A673 (cell line): ENCODE data around the gene MEGF10. TPM values are rescaled to one million over a fixed set of nuclear protein-coding genes. Genes with fewer than 3 reads are reported as not detected.

Experiments used
- BruUV-seq: library from RNA; stranded (reverse); fragments of 400-500 nt; replicated peaks from 2 replicates; lab custom pipeline; 2021; lab: Mats Ljungman, UMichigan
- CTCF ChIA-PET: fragments of 300-600 bp; sonication (Branson Sonifier 250); formaldehyde crosslinking; loops from one replicate; lab custom pipeline; 2022; ENCODE audit warnings: antibody characterized with exemption; lab: Charles Lee
- POLR2A ChIA-PET: fragments of 300-600 bp; sonication (Branson Sonifier 250); formaldehyde crosslinking; loops from one replicate; lab custom pipeline; 2022; ENCODE audit warnings: antibody characterized with exemption; ENCODE audit not compliant: low non-redundant PET; lab: Charles Lee
- DNase-seq: peaks from one replicate; pipeline ENCODE4 v3.0.0-alpha.2; 2015; ENCODE audit warnings: low spot score
- H3K27ac ChIP-seq: fragments of 200-600 bp; sonication (generic); 2 replicates; pipeline ENCODE4 v1.5.1; 2016; ENCODE audit warnings: mixed run types, low read depth, mild to moderate bottlenecking, mixed read lengths, antibody characterized with exemption, low read length; ENCODE audit not compliant: poor library complexity, severe bottlenecking
- H3K27me3 ChIP-seq: fragments of 200-600 bp; sonication (generic); replicated peaks from 2 replicates; pipeline ENCODE4 v1.6.1; 2017; ENCODE audit warnings: mixed run types, low read depth, mild to moderate bottlenecking, mixed read lengths, antibody characterized with exemption, low read length; ENCODE audit not compliant: insufficient read depth, poor library complexity
- H3K36me3 ChIP-seq: fragments of 200-600 bp; sonication (generic); 2 replicates; pipeline ENCODE4 v1.6.1; 2016; ENCODE audit warnings: mixed run types, mild to moderate bottlenecking, mixed read lengths, antibody characterized with exemption, low read length; ENCODE audit not compliant: insufficient read depth, poor library complexity, severe bottlenecking
- H3K4me1 ChIP-seq: fragments of 200-600 bp; sonication (generic); 2 replicates; pipeline ENCODE4 v1.6.1; 2017; ENCODE audit warnings: mixed run types, mild to moderate bottlenecking, mixed read lengths, antibody characterized with exemption, low read length; ENCODE audit not compliant: insufficient read depth, poor library complexity, severe bottlenecking
- H3K4me3 ChIP-seq: fragments of 200-600 bp; sonication (generic); 2 replicates; pipeline ENCODE4 v1.5.1; 2016; ENCODE audit warnings: low read depth, mixed run types, mild to moderate bottlenecking, mixed read lengths, low read length; ENCODE audit not compliant: poor library complexity, severe bottlenecking
- H3K9me3 ChIP-seq: fragments of 200-600 bp; sonication (generic); 2 replicates; pipeline ENCODE4 v1.6.1; 2016; ENCODE audit warnings: mixed run types, low read depth, mild to moderate bottlenecking, mixed read lengths, antibody characterized with exemption, low read length; ENCODE audit not compliant: poor library complexity, severe bottlenecking
- EZH2 ChIP-seq: fragments of 200-600 bp; sonication (generic); IDR thresholded peaks from 2 replicates; pipeline ENCODE4 v1.6.1; 2017; ENCODE audit warnings: borderline replicate concordance, low read depth, mild to moderate bottlenecking, mixed read lengths, antibody characterized with exemption, low read length; ENCODE audit not compliant: poor library complexity, severe bottlenecking
- intact Hi-C: fragments of 100-400 bp; cut with micrococcal nuclease; formaldehyde crosslinking; loops from one replicate; pipeline ENCODE4 v1.10.0; 2022; ENCODE audit not compliant: unreplicated experiment
- total RNA-seq: library from RNA; stranded (reverse); gene quantifications from 2 replicates; pipeline ENCODE4 v1.2.3, GENCODE V29; 2021
- TF ChIP-seq, protein P1 (sequence below): fragments of 300-800, 200-600 bp; sonication (generic); conservative IDR thresholded peaks from 2 replicates; pipeline ENCODE4 v1.5.1; 2017; ENCODE audit warnings: low read depth, mild to moderate bottlenecking, antibody characterized with exemption, low read length, moderate library complexity, mixed read lengths

Gene MEGF10
- total RNA-seq, 1 experiment from 2014 or later, result 0.71 TPM

DNA sequence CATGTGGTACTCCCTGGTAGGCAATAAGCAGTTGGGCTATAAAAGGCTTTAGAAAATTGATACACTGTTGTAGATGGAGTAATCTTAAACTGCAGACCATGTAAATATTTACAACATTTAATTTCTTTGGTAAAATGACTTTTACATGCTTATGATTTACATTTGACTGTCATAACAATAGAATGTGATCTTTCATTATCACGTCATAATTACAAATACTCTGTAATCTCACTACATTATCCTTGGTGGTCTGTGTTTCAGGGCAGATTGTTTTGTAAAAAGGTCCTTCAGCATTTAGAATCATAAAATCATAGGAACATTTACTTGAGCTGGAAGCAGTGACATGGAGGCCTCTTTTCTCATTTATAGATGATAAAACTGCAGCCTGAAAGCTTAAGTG lies 153.6 kb downstream of the MEGF10 start:
- no peak for TF ChIP-seq EZH2
- TF ChIP-seq, protein P1, sequence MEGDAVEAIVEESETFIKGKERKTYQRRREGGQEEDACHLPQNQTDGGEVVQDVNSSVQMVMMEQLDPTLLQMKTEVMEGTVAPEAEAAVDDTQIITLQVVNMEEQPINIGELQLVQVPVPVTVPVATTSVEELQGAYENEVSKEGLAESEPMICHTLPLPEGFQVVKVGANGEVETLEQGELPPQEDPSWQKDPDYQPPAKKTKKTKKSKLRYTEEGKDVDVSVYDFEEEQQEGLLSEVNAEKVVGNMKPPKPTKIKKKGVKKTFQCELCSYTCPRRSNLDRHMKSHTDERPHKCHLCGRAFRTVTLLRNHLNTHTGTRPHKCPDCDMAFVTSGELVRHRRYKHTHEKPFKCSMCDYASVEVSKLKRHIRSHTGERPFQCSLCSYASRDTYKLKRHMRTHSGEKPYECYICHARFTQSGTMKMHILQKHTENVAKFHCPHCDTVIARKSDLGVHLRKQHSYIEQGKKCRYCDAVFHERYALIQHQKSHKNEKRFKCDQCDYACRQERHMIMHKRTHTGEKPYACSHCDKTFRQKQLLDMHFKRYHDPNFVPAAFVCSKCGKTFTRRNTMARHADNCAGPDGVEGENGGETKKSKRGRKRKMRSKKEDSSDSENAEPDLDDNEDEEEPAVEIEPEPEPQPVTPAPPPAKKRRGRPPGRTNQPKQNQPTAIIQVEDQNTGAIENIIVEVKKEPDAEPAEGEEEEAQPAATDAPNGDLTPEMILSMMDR, result no peak
- intact Hi-C loops, result loop anchor here (5.0 kb wide), 1 partner anchor 787 kb away; no protein-coding TSS in a partner anchor
- CTCF ChIA-PET, result no interaction called here

DNA sequence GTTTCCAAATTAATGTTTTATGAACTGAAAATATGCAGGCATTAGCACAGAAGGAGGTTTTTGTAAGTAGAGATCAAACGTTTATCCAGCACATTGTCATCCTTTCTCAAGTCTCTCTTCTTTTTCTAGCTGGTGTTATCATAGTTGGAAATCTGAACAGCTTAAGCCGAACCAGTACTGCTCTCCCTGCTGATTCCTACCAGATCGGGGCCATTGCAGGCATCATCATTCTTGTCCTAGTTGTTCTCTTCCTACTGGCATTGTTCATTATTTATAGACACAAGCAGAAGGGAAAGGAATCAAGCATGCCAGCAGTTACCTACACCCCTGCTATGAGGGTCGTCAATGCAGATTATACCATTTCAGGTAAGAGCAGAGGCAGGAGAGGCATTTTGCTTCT lies 154.7 kb downstream of the MEGF10 start:
- Histone ChIP-seq H3K4me1 (no peaks in the 10 kb centered on the region), H3K27ac (no peak overlapping the region), H3K4me3 (no peak overlapping the region), H3K36me3 (no peaks in the 10 kb centered on the region), H3K9me3 (no peaks in the 10 kb centered on the region), H3K27me3 (no peaks in the 10 kb centered on the region)
- intact Hi-C loops, result no loop called here
- POLR2A ChIA-PET, result interaction anchor here (0.7 kb wide), 1 partner anchor 688 kb away, joined by 3 read pairs; no protein-coding TSS in a partner anchor
- BruUV-seq, result no TSS peak
- CTCF ChIA-PET, result no interaction called here
- DNase-seq, result no peak
- TF ChIP-seq EZH2, result no peak
- TF ChIP-seq, protein P1, result no peak

More for the DNA sequence above, 153.6 kb downstream of the MEGF10 start:
- Histone ChIP-seq H3K4me1 (no peaks in the 10 kb centered on the region), H3K9me3 (no peaks in the 10 kb centered on the region), H3K4me3 (no peak overlapping the region), H3K27me3 (no peaks in the 10 kb centered on the region), H3K27ac (no peak overlapping the region), H3K36me3 (no peaks in the 10 kb centered on the region)
- no TSS peak for BruUV-seq
- DNase-seq, result no peak
- POLR2A ChIA-PET, result no interaction called here

DNA sequence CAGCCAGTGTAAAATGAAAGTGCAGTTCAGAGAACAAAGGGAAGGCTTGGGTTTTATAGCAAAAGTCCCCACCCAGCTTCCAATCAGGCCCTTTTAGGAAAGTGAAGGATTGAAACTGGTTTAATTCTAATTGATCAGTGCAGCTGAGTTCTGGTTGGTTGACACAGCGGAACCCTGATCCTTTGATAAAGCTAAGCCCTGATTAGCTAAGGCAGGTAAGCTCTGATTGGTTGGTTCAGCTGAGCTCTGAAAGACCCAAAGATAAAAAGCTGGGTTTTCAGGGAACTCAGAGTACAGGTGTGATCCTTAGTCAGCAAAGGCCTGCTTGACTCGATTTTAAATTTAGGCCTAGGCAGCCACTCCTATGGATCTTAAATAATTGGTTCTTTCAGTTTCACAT lies 156.0 kb downstream of the MEGF10 start:
- no peaks in the 10 kb centered on the region for H3K27me3 ChIP-seq
- intact Hi-C loops, result no loop called here
- H3K4me3 ChIP-seq, result no peak overlapping the region
- TF ChIP-seq, protein P1, result no peak
- TF ChIP-seq EZH2, result no peak
- ChIA-PET POLR2A (no interaction called here), CTCF (no interaction called here)
- BruUV-seq, result no TSS peak
- no peak for DNase-seq
- H3K4me1 ChIP-seq, result no peaks in the 10 kb centered on the region
- no peaks in the 10 kb centered on the region for H3K36me3 ChIP-seq
- no peaks in the 10 kb centered on the region for H3K9me3 ChIP-seq
- no peak overlapping the region for H3K27ac ChIP-seq
